ENCODE results near the gene SCO2. TPM values are rescaled to one million over a fixed set of nuclear protein-coding genes. Genes with fewer than 3 reads are reported as not detected.

SCO2 gene
- total and polyA plus RNA-seq, 2 of the 13 experiments (the other 11 are each of a cell fraction or from before 2014, with no cell fraction given), result 0.32 to 3.7 TPM

DNA sequence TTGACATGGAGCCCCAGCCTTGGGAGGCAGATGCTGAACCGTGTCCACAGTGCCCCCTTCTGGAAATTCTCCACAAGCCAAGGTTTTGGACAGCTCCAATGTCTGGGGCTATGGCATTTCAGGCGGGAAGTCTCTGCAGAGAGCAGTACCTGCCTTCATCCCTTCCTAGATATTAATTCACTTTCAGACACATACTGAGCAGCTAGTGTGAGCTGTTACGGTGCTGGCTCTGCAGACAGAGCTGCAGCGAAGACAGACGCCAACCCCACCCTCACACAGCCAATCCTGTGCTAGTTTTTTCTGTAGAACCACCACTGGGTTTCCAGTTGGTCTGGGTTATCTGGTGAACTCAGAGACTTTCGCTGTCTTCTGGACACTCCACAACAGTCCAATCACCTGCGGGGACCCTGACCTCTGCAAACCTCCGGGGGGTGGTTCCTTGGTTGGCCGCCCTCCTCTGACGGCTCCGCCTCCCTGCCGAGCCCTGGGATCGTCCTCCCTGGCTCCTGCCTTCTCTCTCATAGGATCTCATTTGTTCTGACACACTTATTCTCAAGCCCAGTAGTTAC lies 27.0 kb downstream of the SCO2 start (continued):
- TF ChIP-seq, protein P1, sequence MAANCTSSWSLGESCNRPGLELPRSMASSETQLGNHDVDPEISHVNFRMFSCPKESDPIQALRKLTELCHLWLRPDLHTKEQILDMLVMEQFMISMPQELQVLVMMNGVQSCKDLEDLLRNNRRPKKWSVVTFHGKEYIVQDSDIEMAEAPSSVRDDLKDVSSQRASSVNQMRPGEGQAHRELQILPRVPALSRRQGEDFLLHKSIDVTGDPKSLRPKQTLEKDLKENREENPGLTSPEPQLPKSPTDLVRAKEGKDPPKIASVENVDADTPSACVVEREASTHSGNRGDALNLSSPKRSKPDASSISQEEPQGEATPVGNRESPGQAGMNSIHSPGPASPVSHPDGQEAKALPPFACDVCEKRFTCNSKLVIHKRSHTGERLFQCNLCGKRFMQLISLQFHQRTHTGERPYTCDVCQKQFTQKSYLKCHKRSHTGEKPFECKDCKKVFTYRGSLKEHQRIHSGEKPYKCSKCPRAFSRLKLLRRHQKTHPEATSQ (CRISPR knock-in tag; IDR thresholded peaks at IDR 0.05; ENCODE audit: borderline replicate concordance), result 0 out of 2 replicates have a peak, but pooled peaks have one; percentile 42
- TF ChIP-seq ZSCAN21 (CRISPR knock-in tag; IDR thresholded peaks at IDR 0.05; ENCODE audit: borderline replicate concordance), result no peak; the same call in 1 of the 2 replicates
- TF ChIP-seq FOXC1 (CRISPR knock-in tag; IDR thresholded peaks at IDR 0.05; ENCODE audit: borderline replicate concordance), result peak; percentile 79; the same call in 1 of the 2 replicates
- no peak for TF ChIP-seq MIER3 (CRISPR knock-in tag; IDR thresholded peaks at IDR 0.05; ENCODE audit: borderline replicate concordance)
- peak; percentile 42; the same call in 1 of the 2 replicates for TF ChIP-seq SP5 (CRISPR knock-in tag; IDR thresholded peaks at IDR 0.05; ENCODE audit: borderline replicate concordance, low read depth)
- TF ChIP-seq ZNF792 (CRISPR knock-in tag; IDR thresholded peaks at IDR 0.05), result 0 out of 2 replicates have a peak, but pooled peaks have one; percentile 22
- TF ChIP-seq TARDBP (CRISPR knock-in tag; IDR thresholded peaks at IDR 0.05), result peak; percentile 47; the same call in 1 of the 2 replicates
- TF ChIP-seq ZNF230 (CRISPR knock-in tag; IDR thresholded peaks at IDR 0.05), result no peak
- TF ChIP-seq MBNL3 (CRISPR knock-in tag; conservative IDR thresholded peaks at IDR 0.05), result no peak
- TF ChIP-seq, protein P2, sequence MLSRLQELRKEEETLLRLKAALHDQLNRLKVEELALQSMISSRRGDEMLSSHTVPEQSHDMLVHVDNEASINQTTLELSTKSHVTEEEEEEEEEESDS (CRISPR knock-in tag; IDR thresholded peaks at IDR 0.05; ENCODE audit: borderline replicate concordance), result 0 out of 2 replicates have a peak, but pooled peaks have one; percentile 33
- 0 out of 2 replicates have a peak, but pooled peaks have one; percentile 27 for TF ChIP-seq POGZ (CRISPR knock-in tag; IDR thresholded peaks at IDR 0.05)
- TF ChIP-seq NR2C2 (CRISPR knock-in tag; IDR thresholded peaks at IDR 0.05; ENCODE audit: borderline replicate concordance), result peak; percentile 44
- peak; percentile 45 for TF ChIP-seq NR2F2 (IDR thresholded peaks at IDR 0.05; ENCODE audit: borderline replicate concordance, low read depth)
- TF ChIP-seq, protein P3, sequence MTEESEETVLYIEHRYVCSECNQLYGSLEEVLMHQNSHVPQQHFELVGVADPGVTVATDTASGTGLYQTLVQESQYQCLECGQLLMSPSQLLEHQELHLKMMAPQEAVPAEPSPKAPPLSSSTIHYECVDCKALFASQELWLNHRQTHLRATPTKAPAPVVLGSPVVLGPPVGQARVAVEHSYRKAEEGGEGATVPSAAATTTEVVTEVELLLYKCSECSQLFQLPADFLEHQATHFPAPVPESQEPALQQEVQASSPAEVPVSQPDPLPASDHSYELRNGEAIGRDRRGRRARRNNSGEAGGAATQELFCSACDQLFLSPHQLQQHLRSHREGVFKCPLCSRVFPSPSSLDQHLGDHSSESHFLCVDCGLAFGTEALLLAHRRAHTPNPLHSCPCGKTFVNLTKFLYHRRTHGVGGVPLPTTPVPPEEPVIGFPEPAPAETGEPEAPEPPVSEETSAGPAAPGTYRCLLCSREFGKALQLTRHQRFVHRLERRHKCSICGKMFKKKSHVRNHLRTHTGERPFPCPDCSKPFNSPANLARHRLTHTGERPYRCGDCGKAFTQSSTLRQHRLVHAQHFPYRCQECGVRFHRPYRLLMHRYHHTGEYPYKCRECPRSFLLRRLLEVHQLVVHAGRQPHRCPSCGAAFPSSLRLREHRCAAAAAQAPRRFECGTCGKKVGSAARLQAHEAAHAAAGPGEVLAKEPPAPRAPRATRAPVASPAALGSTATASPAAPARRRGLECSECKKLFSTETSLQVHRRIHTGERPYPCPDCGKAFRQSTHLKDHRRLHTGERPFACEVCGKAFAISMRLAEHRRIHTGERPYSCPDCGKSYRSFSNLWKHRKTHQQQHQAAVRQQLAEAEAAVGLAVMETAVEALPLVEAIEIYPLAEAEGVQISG (CRISPR knock-in tag; IDR thresholded peaks at IDR 0.05), result peak; percentile 54; the same call in 1 of the 2 replicates
- TF ChIP-seq ZMYM3 (CRISPR knock-in tag; IDR thresholded peaks at IDR 0.05), result peak; percentile 23; the same call in 1 of the 2 replicates
- peak; percentile 73 for TF ChIP-seq XRCC5 (optimal IDR thresholded peaks at IDR 0.05; ENCODE audit: low read length)
- TF ChIP-seq, protein P4, sequence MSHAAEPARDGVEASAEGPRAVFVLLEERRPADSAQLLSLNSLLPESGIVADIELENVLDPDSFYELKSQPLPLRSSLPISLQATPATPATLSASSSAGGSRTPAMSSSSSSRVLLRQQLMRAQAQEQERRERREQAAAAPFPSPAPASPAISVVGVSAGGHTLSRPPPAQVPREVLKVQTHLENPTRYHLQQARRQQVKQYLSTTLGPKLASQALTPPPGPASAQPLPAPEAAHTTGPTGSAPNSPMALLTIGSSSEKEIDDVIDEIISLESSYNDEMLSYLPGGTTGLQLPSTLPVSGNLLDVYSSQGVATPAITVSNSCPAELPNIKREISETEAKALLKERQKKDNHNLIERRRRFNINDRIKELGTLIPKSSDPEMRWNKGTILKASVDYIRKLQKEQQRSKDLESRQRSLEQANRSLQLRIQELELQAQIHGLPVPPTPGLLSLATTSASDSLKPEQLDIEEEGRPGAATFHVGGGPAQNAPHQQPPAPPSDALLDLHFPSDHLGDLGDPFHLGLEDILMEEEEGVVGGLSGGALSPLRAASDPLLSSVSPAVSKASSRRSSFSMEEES (CRISPR knock-in tag; IDR thresholded peaks at IDR 0.05), result peak; percentile 12; the same call in 1 of the 2 replicates
- TF ChIP-seq, protein P5, sequence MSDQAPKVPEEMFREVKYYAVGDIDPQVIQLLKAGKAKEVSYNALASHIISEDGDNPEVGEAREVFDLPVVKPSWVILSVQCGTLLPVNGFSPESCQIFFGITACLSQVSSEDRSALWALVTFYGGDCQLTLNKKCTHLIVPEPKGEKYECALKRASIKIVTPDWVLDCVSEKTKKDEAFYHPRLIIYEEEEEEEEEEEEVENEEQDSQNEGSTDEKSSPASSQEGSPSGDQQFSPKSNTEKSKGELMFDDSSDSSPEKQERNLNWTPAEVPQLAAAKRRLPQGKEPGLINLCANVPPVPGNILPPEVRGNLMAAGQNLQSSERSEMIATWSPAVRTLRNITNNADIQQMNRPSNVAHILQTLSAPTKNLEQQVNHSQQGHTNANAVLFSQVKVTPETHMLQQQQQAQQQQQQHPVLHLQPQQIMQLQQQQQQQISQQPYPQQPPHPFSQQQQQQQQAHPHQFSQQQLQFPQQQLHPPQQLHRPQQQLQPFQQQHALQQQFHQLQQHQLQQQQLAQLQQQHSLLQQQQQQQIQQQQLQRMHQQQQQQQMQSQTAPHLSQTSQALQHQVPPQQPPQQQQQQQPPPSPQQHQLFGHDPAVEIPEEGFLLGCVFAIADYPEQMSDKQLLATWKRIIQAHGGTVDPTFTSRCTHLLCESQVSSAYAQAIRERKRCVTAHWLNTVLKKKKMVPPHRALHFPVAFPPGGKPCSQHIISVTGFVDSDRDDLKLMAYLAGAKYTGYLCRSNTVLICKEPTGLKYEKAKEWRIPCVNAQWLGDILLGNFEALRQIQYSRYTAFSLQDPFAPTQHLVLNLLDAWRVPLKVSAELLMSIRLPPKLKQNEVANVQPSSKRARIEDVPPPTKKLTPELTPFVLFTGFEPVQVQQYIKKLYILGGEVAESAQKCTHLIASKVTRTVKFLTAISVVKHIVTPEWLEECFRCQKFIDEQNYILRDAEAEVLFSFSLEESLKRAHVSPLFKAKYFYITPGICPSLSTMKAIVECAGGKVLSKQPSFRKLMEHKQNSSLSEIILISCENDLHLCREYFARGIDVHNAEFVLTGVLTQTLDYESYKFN (CRISPR knock-in tag; conservative IDR thresholded peaks at IDR 0.05), result peak; percentile 51
- no peak for TF ChIP-seq NKX3-1 (CRISPR knock-in tag; IDR thresholded peaks at IDR 0.05)

Measured in HepG2 (cell line).